ENCODE measurements around the gene RBPJ. TPM values are rescaled to one million over a fixed set of nuclear protein-coding genes. Genes with fewer than 3 reads are reported as not detected.

The RBPJ gene
- total RNA-seq, 1 donor from 2014 or later, result 97.3 TPM

DNA sequence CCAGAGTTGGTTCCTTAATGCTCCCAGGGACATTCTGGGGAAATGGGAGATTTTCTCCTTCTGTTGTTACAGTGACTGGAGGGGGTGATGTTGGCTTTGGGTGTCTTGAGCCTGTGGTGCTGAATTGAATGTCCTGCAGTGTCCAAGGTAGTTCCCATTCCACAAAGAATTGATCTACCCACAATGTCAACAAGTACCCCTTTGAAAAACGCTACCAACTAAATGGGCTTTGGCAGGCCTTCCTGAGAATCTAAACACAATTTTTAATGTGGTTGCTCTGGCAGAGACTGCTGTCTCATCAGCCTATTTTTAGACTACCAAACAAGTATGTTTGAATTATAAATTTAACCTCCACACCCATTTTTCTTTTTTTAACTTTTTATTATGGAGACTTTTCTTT lies 100.1 kb downstream of the RBPJ start:
- DNase-seq, result no peak

DNA sequence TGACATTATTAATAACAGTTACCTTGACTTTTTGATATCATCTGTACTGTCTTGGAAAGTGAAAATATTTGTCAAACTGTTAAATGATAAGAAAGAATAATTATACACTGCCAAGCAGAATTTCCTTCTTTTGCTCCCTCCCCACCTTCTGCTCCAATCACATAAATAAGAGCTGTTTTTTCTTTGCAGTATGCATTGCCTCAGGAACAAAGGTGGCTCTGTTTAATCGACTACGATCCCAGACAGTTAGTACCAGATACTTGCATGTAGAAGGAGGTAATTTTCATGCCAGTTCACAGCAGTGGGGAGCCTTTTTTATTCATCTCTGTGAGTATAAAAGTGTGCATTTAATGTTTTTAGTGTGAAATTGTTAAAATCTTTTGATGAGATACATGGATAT lies 103.3 kb downstream of the RBPJ start:
- no peak for DNase-seq

DNA sequence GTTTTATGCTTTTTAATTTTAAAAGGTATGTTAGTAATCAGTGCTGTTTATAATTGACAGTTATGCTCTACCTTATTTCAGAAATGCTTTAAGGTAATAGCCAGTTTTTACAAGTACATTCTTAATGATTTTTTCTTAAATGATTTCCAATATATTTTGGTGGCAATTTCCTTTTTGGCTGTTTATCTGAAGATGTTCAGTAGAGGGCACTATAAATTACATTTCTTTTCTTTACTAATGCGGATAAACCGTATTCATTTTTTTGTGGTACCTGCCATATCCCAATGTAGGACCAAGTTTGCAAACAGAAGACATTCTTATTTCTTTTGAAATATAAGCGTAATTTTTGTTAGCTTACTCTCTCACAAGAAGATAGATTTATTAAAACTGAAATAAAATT lies 104.0 kb downstream of the RBPJ start:
- DNase-seq, result no peak

DNA sequence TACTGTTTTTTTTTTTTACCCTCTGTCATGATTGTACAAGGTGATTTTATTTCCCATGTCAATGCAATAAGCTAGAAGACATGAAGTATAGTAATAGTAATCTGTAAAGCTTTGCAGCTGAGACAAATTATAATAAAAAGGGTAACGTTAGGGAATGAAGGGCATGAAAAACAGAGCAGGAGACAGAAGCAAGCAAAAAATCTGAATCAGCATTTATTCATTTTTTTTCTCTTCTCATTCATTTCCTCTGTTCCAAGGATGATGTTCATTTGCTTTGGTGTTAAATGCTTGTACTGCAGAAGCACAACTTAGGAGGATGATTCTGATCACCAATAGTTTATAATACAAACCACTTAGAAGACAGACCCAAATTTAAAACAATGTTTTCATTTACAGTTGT lies 105.1 kb downstream of the RBPJ start:
- no peak for DNase-seq

DNA sequence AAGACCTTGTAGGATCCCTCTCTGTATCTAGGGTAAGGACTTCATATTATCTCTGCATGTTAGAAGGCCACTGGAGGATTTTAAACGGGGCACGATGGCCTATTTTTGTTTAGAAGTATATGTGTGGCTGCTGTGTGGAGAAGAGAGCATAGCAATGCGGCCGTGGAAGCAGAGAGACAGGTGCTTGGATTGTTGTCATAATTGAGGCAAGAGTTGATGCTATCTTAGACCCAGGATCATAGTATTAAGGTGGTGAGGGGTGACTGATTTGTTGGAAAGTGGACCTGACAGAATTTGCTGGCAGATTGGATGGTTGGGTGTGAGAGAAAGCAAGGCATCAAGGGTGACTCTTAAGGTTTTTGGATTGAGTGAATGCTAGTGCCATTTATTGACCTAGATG lies 106.1 kb downstream of the RBPJ start:
- no peak for DNase-seq

DNA sequence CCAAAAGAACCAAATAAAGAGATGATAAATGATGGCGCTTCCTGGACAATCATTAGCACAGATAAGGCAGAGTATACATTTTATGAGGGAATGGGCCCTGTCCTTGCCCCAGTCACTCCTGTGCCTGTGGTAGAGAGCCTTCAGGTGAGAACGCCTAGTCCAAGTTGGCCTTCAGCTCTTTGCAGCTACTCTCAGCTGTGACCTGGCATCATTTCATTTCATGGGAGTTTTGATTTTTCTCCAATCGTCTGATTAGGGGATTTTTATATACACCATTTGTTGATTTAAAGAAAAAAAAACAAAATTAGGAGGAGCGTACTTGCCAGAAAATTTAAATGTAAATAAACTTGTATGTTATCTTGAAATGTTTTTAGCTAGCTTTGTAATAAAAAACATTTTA lies 109.1 kb downstream of the RBPJ start:
- DNase-seq, result no peak

DNA sequence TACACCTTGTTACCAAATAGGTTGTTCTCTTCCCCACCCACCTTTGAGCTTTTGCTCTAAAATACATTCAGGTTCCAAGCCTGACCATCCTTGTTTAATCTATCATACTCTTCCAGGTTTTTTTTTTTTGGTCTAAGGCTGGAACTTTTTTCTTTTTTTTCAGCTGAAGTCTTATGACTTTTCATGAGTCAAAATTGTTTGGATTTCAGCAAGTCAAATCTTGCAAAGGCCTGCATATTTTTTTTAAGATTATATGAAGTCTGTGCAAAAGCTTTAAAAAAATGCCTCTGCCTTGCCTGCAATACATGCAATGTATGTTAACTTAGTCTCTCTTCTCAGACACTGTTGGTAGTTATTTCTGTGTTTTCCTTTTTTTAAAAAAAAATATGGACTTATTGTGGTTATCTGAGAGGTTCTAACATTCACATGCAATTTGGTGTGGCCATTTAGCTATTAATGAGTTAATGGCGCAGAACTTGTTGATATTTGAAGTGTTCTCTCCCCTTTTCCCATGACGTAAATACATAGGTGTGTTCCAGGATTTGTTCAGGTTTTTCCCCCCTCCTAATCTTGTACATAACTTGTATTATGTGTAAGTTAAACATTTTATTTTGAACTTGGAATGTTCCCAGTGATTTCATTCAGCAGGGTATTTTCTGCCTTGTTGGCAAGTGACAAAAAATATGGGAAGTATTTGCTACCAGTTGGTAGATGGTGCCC lies 110.8 kb downstream of the RBPJ start:
- no peak for DNase-seq

DNA sequence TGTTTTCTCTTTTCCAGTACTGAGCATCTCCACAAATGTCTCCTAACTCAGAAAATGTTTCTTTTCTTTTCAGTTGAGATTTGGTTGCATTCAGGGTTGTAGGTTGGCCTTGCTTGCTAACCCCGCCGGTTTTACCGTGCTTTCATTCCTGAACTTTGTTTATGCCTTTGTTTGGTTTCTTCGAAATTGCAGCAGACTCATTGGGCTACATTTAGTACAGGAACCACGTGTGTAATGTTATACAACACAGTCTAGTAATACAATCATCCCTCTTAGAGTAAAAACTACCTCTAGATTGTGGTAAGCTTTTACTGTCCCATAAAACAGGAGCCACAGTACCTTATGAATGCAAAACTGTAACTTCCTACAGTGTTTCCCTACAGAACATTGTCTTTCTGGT lies 111.6 kb downstream of the RBPJ start:
- DNase-seq, result no peak

DNA sequence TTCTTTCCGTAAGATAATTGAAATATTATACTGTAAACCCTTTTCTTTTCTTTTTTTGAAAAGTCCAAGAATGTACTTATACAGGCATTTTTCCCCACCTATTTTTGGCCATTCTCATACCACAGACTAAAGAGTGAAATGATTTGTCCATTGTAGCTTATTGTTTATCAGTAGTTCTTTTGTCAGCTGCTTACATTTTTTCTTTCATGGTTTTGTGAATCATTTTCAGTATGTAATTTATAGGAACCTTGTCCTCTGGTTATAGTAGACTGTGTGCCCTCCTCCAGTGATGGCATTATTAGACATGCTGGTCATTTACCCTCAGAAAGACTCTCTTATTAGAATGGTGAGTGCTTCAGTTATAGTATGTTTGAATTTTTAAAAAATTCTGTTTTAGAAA lies 112.7 kb downstream of the RBPJ start:
- DNase-seq, result no peak

DNA sequence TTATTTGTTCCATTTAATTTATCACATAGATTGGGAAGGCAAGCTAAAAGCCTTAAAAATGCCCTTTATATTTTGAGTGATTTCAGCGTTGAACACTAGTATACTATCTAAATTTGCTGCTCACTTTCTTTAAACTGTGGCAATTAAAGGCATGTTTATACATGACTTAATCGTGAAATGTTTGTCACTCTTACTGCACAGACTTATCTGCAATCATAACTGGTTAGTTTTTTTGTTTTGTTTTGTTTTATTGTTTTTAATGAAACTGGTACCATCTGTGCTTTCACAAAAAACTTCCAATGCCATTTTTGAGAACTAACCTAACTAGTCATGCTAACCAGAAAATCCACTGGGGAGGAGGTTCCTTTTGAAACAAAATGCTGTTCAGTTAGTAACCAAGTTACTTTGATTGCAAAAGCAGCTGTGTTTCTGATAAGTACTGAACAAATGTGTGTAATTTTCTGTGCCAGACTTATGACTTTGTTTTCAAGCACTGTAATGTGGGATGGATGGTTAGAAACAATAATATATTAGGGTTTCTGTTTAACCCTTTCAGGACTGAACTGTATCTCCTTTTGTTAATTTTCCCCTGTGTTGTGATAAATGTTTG lies 113.3 kb downstream of the RBPJ start:
- no peak for DNase-seq

DNA sequence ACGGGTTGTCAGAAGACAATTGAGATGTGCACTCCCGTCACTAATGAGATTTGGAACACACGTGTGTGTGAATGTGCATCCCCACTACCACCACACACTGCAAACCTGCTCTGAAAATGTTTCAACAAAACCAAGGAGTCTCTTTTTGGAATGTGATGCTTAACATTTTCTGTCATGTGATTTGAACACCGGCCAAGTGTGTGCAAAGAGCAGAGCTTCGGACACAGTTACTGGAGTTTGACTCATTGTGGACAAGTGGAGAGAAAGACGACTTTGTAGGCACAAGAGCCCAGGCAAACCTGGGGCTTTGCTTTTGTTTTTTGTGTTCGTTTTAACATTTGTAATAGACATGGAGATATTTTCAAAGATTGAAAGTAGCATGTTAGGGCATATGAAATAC lies 120.3 kb downstream of the RBPJ start:
- no peak for DNase-seq

DNA sequence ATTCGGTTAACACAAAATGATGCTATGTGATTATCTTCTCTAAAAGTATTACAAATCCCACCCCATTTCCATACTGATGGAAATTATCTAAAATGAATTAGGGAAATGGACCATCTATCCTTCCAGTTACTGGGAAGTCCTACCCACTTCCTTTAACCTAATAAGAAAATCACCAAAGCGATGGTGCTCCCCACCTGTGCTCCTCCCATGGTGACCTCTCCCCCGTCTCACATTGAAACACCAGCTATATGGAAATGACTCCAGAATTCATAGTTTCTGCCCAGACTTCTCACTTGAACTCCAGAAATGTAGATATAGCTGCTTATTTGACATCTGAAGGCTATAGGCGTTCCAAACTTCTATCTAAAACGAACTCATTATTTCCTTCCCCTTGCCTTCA lies 121.0 kb downstream of the RBPJ start:
- no peak for DNase-seq

DNA sequence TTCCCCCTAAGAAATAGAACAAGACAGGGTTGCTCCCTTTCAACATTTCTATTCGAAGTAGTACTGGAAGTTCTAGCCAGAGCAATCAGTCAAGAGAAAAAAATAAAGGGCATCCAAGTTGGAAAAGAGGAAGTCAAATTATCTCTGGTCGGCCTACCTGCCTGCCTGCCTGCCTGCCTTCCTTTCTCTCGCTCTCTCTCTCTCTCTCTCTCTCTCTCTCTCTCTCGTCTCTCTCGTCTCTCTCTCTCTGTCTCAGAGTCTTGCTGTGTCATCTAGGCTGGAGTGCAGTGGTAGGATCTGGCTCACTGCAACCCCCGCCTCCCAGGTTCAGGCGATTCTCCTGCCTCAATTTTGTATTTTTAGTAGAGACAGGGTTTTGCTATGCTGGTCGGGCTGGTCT lies 126.6 kb downstream of the RBPJ start:
- no peak for DNase-seq

DNA sequence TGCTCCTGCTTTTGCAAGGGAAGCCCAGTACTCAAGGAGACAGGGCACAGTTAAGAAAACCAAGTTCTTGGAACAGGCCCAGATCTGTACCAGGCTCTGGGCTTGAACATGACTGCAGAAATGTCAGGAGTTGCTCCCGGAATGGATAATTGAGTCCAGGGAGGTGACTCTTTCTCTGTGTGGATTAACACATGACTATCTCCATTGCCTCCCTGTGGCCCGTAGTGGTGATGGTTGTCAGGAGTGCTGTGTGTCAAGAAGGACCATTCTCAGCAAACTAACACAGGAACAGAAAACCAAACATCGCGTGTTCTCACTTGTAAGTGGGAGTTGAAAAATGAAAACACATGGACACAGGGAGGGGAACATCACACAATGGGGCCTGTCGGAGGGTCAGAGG lies 129.6 kb downstream of the RBPJ start:
- no peak for DNase-seq

DNA sequence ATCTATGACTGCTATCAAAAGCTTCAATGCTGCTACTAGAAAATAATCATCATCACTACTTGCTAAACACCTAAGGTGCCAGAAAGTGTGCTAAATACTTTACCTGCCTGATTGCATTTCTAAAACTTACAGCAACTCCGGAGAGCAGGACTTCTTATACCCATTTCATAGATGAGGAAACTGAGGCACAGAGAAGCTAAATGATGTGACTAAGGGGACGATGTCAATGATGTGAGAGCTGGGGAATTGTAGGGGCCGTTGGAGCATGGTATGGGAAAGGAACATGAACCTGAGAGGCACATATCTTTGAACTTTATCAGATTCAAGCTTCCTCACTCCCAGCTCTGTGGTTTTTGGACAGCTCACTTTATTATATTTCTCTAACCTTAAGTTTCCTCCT lies 130.8 kb downstream of the RBPJ start:
- DNase-seq, result no peak

DNA sequence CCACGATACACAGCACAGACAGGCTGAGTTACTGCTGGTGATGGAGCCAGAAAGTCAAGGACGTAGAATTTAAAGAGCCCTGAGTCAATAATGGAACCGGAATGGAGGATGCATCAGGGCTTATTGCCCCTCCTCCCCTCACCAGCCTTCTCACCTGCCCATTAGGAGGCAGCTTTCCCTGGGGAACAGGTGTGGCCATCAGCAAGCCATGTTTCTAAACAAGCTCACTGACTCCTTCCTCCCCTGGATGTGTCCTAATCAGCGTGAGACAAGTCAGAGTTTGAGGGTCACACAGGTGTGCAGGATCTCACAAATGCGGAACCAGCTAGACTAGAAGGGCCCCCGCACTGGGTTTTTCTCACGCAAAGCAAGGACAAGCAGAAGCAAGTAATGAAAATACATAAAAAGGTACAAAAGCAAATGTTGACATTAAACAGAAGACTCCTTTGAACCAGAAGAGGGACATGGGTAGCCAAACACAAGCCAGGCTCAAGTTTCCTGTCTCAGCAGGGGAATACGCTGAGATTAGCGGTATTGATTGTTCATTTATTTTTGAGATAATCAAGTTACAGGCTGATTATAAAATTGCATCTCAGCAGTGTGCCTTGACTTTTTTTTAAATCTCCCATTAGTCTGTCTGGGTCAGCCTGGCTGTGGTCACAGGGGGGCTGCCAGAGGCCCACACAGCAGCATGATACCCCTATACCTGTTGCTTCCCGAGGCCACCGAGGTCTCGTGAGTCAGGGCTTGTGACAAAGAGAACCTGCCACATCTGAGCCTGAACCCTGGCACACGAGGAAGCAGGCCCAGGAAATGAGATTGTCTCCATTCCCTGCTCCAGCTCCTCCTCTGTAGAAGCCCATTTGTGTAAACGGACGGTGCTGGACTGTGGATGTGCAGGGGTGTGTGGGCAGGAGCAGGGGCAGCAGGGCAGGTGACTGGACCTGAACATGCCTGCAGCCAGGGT lies 132.0 kb downstream of the RBPJ start:
- no peak for DNase-seq

DNA sequence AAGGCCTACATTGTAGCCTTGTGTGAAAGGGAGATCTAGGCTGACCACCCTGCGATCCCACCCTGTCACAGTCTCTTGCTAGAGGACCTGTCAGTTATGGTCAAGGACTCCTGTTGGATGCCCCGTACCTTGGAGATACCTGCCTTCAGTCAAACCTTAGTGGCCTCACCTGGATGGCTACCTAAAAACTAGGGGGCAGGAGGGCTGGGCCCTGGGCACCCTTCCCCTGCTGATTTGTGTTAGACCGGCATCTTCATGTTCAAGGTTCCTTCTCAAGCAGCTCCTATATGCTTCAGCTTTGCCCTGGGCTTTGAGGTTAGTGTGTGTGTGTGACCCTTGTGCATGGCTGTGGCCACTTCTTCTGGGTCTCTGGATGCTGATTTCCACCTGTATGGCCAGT lies 134.1 kb downstream of the RBPJ start:
- no peak for DNase-seq

DNA sequence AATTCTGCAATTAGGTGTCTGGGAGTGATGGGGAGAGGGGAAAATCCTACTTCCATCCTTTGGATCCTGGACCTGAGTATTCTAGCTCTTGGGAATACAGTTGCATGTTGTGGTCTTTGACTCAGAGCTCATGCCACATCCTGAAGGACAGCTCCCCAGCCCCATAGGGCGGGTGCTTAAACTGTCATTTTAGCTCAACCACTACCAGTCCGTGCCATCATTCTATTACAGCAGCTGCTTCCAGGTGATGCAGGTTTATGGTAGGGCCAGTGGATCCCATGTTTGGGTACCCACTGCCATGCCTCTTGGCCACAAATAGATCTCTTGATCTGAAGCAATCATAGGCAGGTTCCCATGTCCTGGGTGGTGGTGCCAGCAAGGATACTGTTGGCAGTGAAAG lies 134.8 kb downstream of the RBPJ start:
- no peak for DNase-seq

DNA sequence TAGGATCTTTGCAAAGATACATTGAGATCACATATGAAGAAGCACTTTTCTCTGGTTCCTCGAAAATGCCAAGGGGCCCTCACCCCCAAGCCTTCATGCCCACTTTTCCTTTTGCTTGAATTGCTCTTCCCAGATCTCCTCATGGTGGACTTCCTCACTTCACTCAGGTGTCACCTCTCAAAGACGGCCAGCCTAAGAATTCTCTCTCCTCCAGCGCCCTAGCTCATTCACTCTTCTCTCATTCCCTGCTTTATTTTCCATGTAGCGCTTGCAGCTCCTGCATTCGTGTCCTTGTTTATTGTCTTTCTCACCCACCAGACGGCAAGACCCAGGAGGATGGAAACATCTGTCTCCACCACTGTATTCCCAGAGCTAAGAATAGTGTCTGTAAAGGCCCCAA lies 136.6 kb downstream of the RBPJ start:
- DNase-seq, result no peak

DNA sequence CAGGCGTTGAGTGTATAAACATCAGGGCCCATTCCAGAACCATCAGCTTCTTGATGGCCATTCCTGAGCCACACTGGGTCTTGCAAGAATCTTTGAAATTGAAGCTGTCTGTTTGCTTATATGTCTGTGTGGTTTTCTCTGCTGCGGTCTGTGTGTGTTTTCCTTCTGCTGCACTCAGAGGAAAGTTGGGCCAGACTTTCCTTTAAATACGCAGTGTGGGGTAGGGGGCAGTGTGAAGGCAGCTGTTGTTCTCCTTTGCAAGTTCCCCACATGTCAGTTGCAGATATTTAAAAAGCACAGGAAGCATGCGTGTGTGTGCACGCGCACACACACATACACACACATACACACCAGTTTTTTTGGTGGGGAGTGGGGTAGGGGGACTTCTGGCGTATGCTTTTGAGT lies 137.3 kb downstream of the RBPJ start:
- DNase-seq, result no peak

DNA sequence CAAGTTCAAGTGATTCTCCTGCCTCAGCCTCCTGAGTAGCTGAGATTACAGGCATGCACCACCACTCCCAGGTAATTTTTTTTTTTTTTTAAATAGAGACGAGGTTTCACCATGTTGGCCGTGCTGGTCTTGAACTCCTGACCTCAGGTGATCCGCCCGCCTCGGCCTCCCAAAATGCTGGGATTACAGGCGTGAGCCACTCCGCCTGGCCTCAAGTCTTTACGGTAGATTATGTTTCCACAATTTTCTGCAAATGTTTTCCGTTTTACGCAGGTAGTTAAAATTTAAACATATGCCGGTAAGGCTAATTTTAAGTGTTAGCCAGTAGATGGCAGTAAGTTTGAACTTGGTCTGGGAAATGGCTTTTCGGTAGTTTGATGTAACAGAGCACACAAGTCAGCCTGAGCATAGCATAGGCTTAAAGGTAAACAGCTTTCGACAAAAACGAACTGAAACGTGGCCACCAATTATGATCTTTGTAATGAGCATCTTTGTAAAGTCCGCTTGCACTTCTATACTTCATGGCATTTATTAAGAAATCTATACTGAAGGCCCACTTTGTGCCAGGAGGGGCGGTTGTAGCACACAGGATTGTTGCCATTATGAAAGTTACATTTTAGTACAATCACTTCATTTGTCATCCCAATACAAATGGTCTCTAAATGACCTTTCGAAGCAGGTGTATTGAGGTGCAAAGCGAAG lies 138.4 kb downstream of the RBPJ start:
- no peak for DNase-seq

DNA sequence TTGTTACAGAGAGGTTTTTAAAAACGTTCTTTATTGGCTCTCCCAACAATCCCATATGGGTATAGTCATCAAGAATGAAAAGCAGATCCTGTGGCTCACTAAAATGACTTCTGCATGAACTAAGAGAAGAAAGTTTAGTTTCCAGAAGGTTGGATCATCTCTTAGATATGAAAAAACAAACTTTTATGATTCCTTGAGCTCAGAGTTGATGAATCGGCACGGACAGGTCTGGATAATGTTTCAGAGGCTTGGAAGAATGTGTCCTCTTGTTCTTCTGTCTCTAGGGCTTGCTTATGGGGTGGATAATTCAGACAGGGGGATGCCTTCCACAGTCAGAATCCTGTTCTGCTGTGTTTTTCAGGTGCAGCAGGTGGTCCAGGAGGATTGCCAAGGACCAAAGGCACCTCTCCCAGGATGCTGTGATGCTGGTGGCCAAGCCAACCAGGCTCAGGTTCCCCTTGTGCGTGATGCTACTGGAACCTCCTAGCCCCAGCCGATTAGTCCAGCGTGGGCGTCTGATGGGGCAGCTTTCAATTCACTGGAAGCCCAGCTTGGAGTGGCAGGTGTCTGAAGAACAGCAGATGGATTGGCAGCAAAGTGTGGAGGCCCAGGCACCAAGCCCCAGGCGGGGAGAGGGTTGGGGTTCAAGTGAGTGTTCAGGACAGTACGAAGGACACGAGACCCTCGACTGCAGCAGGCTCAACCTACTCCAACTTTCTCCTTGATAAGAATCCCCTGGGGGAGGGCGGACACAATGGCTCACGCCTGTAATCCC lies 139.1 kb downstream of the RBPJ start:
- DNase-seq, result no peak

Measured in occipital lobe (tissue), 2 donors.